Right lobe of liver (tissue), 4 donors: ENCODE results near the gene ZNF474.

ENCODE experiments used
- CTCF ChIP-seq, 4 donors: fragments of 200-600 bp in 3 of 4; fragments of 450-650 bp in 1 of 4; IDR thresholded peaks; one replicate each; pipeline versions ENCODE4 v1.5.1 to v1.8.0; 2016 to 2022; ENCODE audit warnings: antibody characterized with exemption in 4 of 4, mild to moderate bottlenecking in 2 of 4
- POLR2A ChIP-seq: fragments of 450-650 bp; IDR thresholded peaks from one replicate; pipeline ENCODE4 v1.6.1; 2017; ENCODE audit warnings: antibody characterized with exemption, mild to moderate bottlenecking
- donor health status: DM: no; HTN: no; CAD: no.
- donor health status: DM: no; HTN: no; CAD: no.
- donor health status: DM: no; HTN: yes; CAD: no.

- TF ChIP-seq CTCF (IDR thresholded peaks at IDR 0.05) (peak; percentile 47 to 60 (median 54)), POLR2A (no peak)
Measured at GRCh38 chr5:122101636-122102285, 27.6 kb upstream of the ZNF474 start.
